ENCODE data around the gene TRIM15. TPM values are rescaled to one million over a fixed set of nuclear protein-coding genes. Genes with fewer than 3 reads are reported as not detected.

TRIM15 gene
- total RNA-seq, 1 experiment from 2014 or later, result not detected

- Histone ChIP-seq H3K9me3 (ENCODE audit: low read length) (no peaks in the 10 kb centered on the region), H3K4me2 (ENCODE audit: low read length) (no peak overlapping the region), H3F3A (ENCODE audit: low read length, unreplicated experiment) (no peaks in the 10 kb centered on the region), H3K9ac (ENCODE audit: low read length) (no peak overlapping the region), H4K20me1 (ENCODE audit: low read length) (no peaks in the 10 kb centered on the region), H3K27me3 (ENCODE audit: low read length) (peaks cover 11% of the 10 kb centered on the region; the same call in 1 of the 2 replicates), H3K36me3 (ENCODE audit: low read depth, low read length) (no peaks in the 10 kb centered on the region), H3K9me2 (replicated peaks; ENCODE audit: low read length) (no peaks in the 10 kb centered on the region), H3K4me3 (ENCODE audit: low read length) (no peak overlapping the region), H3K4me1 (ENCODE audit: insufficient read depth, low read length) (no peaks in the 10 kb centered on the region), H3K79me2 (ENCODE audit: low read length) (no peaks in the 10 kb centered on the region), H2AFZ (ENCODE audit: low read length) (no peak overlapping the region), H3K27ac (ENCODE audit: low read length) (no peak overlapping the region)
- POLR2A ChIA-PET (ENCODE audit: unreplicated experiment), result no interaction called here
- ATAC-seq, result no peak
- TF ChIP-seq EZH2 (IDR thresholded peaks at IDR 0.05; ENCODE audit: low read length, unreplicated experiment) (no peak), CTCF (conservative IDR thresholded peaks at IDR 0.05; ENCODE audit: low read depth, low read length) (no peak), EZH2phosphoT487 (IDR thresholded peaks at IDR 0.05; ENCODE audit: borderline replicate concordance, low read length) (no peak)
- CTCF ChIA-PET, result interaction anchor here (0.7 kb wide), 1 partner anchor 344 kb away, joined by 4 read pairs; no protein-coding TSS in a partner anchor
- no TSS peak for BruUV-seq (replicated peaks)
- no peak for DNase-seq
- intact Hi-C loops (cut with micrococcal nuclease), result no loop called here
Measured at GRCh38 chr6:30142665-30143064, 20.7 kb upstream of the TRIM15 start.

- H3K9ac ChIP-seq (ENCODE audit: low read length), result no peak overlapping the region
- no peaks in the 10 kb centered on the region for H3F3A ChIP-seq (ENCODE audit: low read length, unreplicated experiment)
- no peaks in the 10 kb centered on the region for H3K36me3 ChIP-seq (ENCODE audit: low read depth, low read length)
- no TSS peak for BruUV-seq (replicated peaks)
- no peaks in the 10 kb centered on the region for H3K9me2 ChIP-seq (replicated peaks; ENCODE audit: low read length)
- no peaks in the 10 kb centered on the region for H3K79me2 ChIP-seq (ENCODE audit: low read length)
- intact Hi-C loops (cut with micrococcal nuclease), result no loop called here
- ChIA-PET POLR2A (ENCODE audit: unreplicated experiment) (no interaction called here), CTCF (no interaction called here)
- no peak overlapping the region for H2AFZ ChIP-seq (ENCODE audit: low read length)
- H3K4me1 ChIP-seq (ENCODE audit: insufficient read depth, low read length), result no peaks in the 10 kb centered on the region
- TF ChIP-seq CTCF (conservative IDR thresholded peaks at IDR 0.05; ENCODE audit: low read depth, low read length) (no peak), EZH2 (IDR thresholded peaks at IDR 0.05; ENCODE audit: low read length, unreplicated experiment) (no peak), EZH2phosphoT487 (IDR thresholded peaks at IDR 0.05; ENCODE audit: borderline replicate concordance, low read length) (no peak)
- no peak overlapping the region for H3K4me2 ChIP-seq (ENCODE audit: low read length)
- no peak for ATAC-seq
- no peak for DNase-seq
- H3K9me3 ChIP-seq (ENCODE audit: low read length), result no peaks in the 10 kb centered on the region
- no peaks in the 10 kb centered on the region for H4K20me1 ChIP-seq (ENCODE audit: low read length)
- peaks cover 11% of the 10 kb centered on the region; the same call in 1 of the 2 replicates for H3K27me3 ChIP-seq (ENCODE audit: low read length)
- H3K27ac ChIP-seq (ENCODE audit: low read length), result no peak overlapping the region
- H3K4me3 ChIP-seq (ENCODE audit: low read length), result no peak overlapping the region
Measured at GRCh38 chr6:30143780-30144179, 19.6 kb upstream of the TRIM15 start.

GRCh38 chr6:30144811-30145210 is 18.5 kb upstream of the TRIM15 start:
- H3K4me1 ChIP-seq (ENCODE audit: insufficient read depth, low read length), result no peaks in the 10 kb centered on the region
- H3K4me3 ChIP-seq (ENCODE audit: low read length), result no peak overlapping the region
- ChIA-PET CTCF (no interaction called here), POLR2A (ENCODE audit: unreplicated experiment) (no interaction called here)
- no peak for TF ChIP-seq CTCF (conservative IDR thresholded peaks at IDR 0.05; ENCODE audit: low read depth, low read length)
- H3K27ac ChIP-seq (ENCODE audit: low read length), result no peak overlapping the region
- intact Hi-C loops (cut with micrococcal nuclease), result no loop called here
- no peak for DNase-seq
- no peaks in the 10 kb centered on the region for H3F3A ChIP-seq (ENCODE audit: low read length, unreplicated experiment)
- no peaks in the 10 kb centered on the region for H4K20me1 ChIP-seq (ENCODE audit: low read length)
- H3K9me2 ChIP-seq (replicated peaks; ENCODE audit: low read length), result no peaks in the 10 kb centered on the region
- BruUV-seq (replicated peaks), result no TSS peak
- peaks cover 11% of the 10 kb centered on the region; the same call in 1 of the 2 replicates for H3K27me3 ChIP-seq (ENCODE audit: low read length)
- H3K9ac ChIP-seq (ENCODE audit: low read length), result no peak overlapping the region
- H3K79me2 ChIP-seq (ENCODE audit: low read length), result no peaks in the 10 kb centered on the region
- no peak for ATAC-seq
- H2AFZ ChIP-seq (ENCODE audit: low read length), result no peak overlapping the region
- no peaks in the 10 kb centered on the region for H3K9me3 ChIP-seq (ENCODE audit: low read length)
- no peaks in the 10 kb centered on the region for H3K36me3 ChIP-seq (ENCODE audit: low read depth, low read length)
- no peak overlapping the region for H3K4me2 ChIP-seq (ENCODE audit: low read length)

Measured in PC-3 (cell line).